Cerebellar nuclear complex (tissue), 1 donor: ENCODE results near the gene RP2.

Experiments used
- DNase-seq, 2 experiments: peaks; one replicate each; lab custom pipeline; 2025; lab: John Stamatoyannopoulos, UW

The RP2 gene

DNA sequence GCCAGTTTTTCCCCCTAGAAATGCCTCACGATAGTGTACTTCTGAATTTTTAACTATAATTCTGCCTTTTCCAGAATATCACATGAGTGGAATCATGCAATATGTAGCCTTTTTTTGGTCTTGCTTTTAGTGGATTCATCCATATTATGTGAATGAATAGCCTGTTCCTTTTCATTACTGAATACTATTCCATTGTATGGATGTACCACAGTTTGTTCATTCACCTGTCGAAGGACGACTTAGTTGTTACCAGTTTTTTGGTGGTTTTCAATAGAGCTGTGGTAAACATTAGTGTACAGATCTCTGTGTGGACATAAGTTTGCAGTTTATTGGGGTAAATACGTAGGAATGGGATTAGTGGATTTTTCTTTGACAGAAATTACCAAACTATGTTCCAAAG is 83.4 kb downstream of the RP2 start:
- DNase-seq = no peak

DNA sequence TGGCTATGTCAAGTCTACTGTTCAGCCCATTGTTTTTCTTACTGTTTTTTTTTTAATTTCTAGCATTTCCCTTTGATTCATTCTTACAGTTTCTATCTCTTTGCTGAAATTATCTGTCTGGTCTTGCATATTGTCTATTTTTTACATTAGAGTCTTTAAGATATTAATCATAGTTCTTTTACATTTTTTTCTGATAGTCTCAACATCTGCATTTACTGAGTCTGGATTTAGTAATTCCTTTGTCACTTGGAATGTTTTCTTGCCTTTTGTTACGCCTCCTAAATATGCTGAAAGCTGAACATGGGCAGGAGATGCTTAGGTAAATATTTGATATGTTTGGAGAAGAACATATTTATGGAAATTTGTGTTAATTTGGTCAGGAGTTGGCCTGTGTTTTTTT is 85.8 kb downstream of the RP2 start:
- no peak for DNase-seq

DNA sequence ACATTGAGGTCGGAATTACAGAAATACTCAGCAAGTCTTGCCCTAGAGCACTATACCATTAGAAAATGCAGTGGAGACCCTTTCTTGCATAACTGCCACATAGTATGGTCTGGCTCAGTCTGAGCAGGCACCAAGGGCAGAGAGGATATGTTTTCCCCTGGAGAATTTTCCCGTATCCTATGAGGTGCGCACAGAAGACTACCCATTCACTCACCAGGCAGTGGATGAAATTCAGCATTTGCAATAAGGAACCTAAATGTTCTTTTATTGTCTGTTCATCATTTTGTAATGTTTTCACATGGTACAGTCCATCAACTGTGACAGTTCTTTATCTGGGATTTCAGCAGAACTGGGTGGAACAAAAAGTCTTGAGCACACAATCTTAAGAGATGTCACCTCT is 90.9 kb downstream of the RP2 start:
- no peak for DNase-seq

DNA sequence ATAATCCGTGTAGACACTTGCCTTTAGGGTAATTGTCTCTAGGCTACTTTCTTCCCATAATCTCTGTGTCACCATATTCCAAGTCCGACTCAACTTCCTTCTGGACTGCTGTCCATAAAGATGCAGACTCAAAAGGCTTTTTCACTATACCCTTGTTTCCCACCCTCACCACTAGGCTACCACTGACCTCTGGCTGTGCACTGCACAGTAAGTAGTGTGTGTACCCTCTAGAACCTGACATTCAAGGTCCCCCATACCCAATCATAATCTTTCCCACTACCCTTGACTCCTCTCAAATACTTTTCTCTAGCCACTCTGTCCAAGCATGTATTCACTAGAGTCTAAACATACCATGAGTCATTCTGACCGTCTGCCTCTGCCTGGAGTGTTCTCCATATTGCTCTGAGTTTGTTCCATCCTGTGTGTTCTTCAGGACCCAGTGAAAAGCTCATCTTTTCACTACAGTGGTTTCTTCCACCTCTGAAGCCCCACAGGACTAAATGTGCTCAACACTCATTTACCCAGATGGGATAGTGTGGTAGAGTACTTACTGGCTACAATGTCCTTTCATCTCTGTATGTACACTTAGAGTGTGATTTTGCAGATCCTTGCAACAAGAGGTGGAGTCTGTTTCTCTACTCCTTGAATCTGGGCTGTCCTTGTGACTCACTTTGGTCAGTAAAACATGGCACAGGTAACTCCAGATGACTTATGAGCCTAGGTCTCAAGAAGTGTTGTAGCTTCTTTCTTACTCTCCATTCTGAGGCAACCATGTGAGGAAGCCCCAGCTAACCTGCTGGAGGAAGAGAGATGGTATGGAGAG is 92.8 kb downstream of the RP2 start:
- no peak for DNase-seq
